Mesenteric fat pad (tissue), 1 donor: ENCODE results near the gene TAGAP. TPM values are rescaled to one million over a fixed set of nuclear protein-coding genes. Genes with fewer than 3 reads are reported as not detected.

Source experiments
- DNase-seq: peaks from one replicate; pipeline ENCODE4 v3.0.0-alpha.2; 2020; ENCODE audit warnings: low spot score
- total RNA-seq: library from RNA; stranded (reverse); fragmentation: NEBNext Ultra II Directional; extraction: Animal tissue kit (Norgen Biotek cat#: 25700); gene quantifications from one replicate; pipeline ENCODE4 v1.2.1, GENCODE V29; 2021
- donor health status: DM: yes; HTN: yes; CAD: no.

Gene TAGAP
- total RNA-seq, 1 donor from 2014 or later = 5.7 TPM

DNA sequence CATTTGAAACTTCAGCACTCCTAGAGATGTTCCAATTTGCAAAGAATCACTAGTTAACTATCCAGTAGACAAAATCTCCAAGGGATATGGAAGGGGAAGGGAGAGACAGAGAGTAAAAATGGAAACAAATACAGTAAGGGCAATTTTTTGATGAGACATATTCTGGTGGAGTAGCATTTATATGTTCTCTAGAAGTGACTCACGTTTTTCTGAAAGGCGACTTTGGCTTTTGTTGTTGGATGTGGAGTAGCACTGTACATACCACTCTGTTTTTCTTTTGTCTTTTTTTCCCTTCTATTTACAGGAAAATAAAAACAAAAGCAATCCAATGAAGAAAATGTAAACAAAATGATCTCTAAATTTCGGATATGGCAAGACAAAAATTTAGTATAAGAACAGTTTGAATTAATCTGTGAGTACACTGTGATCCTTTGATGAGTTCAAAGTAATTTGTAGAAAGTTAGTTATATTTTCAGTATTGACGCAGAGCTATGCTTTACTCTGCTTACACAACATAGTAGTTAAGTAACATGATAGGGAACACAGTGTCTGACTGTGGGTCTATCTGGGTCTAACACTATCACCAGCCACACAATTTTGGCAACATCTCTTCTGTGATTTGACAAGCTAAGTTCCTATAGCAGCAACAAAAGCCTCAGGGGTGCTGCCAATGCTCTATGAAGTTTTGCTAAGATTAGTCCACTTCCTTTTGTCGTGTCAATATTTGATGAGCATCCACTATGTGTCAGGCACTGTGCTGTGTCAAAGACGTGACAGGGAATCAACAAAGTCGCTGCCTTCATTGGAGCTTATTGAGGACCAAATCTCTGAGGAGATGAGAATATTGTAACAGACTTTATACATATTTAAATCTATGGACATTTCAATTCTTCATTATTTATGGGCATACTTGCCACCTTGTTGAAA lies 27.3 kb upstream of the TAGAP start:
- no peak for DNase-seq

DNA sequence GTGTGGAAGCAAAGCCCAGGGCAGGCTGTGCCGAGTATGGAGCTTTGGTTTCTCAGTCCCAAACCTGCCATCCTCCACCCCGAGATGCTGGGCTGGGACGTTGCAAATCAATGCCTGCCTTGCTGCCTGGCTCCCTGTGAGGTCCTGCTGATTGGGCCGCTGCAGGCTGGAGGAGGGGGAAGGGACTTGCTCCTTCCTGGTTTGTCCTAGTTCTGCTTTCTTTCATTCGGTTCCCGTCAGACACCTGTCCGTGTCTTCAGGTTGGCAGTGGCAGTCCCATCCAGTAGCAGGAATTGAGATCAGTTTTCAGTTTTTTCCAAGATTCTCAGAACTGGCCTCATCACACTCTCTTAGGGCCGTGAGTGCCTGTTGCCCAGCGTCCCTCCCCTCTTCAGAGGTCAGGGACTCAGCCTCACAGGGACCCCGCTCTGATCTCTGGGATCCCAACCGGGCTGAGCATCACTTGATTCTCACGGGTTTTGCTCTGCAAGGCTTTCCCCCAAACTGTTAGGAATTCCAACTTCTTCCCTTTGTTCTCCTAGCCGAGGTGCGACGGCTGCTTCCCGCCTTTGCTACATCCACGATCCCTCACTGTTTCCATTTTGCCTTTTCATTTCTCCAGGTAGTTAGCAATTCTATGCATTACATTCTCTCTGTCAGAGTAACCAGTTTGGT lies 24.2 kb upstream of the TAGAP start:
- no peak for DNase-seq

DNA sequence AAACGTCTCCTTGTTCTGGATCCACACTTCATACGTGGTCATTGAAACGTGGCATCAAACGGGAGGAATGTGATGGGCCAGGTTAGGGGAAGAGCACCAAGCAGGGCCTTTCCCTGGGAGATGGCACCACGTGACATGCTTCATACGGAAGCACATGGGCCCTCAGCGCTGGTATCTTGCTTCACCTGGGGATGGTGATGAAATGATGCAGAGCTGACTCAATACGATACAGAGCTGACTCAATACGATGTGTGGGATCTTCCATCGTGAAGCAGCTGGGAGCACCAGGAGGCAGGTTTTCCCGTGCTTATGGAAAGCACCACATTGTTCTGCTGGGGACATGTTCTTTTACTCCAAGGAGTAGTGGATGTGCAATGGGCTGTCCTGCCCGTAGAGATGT lies 22.5 kb upstream of the TAGAP start:
- DNase-seq = no peak

DNA sequence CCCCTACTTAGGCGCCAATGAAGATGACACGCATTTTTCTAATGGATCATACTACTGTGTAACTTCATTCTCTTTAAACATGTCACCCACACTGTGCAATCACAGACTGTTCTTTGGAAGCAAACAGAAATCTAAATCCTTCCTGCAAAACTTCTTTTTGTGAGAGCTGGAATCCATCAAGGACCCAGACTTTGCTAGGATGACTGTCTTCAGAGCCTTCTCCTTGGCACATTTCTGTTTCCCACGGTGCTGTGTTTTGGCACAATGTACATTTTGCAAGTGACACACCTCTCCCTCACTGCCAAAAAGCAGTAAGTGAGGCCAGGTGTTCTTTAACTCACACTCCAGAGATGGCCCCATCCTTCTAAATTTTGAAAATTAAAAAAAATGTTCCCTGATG lies 21.7 kb upstream of the TAGAP start:
- DNase-seq = no peak

DNA sequence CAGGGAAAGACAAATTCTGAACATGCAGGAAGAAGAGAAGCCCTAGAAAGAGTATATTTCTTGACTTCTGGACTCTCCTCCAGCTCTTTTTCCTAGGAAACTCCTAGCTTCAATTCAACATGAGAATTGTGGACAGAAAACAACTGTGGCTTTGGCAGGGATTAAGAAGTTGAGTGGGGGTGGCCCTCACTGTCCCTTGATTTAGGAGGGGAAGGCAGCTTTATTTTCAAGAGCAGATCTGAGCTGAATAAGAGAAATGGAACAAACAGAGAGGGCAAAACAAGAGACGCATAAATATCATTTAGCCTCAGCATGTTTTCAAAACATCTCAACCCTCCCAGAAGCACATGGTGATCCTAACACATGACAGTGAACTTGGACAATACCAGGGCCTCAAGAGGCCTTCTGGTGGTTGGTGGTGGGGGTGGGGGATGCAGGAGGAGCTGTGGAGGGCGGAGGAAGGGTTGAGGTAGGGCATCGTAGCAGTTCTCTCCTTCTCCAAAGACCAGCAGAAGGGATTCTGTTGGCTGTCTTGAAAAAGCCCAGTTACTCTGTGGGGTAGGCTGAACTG lies 21.1 kb upstream of the TAGAP start:
- DNase-seq = no peak

DNA sequence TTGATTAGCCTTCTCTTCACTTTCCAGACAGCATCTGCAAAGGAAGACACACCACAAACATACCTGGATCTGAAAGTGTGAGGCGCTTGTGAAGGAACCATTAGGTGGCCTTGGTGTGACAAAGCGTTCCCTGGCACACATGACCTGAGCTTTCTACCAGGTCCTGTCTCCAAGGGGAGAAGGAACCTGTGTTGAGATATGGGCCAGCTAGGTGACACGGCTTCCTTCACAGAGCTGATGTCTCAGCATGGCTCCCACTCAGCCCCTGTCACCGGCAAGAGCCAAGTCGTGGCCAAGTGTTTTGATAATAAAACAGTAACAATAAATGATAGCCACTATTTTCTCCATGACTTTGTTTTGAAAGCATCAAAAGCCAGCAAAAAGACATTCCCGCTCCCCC lies 20.3 kb upstream of the TAGAP start:
- no peak for DNase-seq

DNA sequence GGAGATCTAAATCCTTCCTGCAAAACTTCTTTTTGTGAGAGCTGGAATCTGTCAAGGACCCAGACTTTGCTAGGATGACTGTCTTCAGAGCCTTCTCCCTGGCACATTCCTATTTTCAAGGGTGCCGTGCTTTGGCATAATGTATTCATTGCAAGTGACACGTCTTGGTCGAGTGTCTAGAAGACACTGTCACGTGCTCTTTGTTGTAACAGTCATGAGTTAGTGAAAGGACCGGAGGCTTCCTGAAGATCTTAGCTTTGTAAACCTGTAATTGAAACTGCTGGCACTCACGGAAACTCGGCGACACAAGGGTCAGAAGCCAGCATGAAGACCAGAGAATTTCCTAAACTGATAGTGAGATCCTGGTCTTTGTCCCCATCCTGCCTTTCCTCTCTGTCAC lies 19.7 kb upstream of the TAGAP start:
- no peak for DNase-seq

DNA sequence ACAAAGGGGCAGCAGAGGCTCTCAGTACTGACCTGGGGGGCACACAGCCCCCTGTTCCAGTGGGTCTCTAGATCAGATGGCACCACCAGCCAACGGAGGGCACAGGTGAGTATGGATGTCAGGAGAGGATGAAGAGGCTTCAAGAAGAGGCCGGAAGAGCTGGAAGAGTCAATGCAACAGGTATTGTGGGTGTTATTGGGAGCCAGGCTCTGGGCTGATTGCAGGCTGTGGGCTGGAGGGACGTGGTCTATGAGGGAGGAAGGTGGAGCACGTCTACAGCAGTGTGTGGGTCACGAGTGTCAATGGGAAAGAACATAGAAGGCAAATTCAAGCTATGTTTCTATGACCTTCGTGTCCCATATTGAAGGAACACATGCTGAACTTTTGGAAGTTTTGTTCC lies 18.8 kb upstream of the TAGAP start:
- no peak for DNase-seq

DNA sequence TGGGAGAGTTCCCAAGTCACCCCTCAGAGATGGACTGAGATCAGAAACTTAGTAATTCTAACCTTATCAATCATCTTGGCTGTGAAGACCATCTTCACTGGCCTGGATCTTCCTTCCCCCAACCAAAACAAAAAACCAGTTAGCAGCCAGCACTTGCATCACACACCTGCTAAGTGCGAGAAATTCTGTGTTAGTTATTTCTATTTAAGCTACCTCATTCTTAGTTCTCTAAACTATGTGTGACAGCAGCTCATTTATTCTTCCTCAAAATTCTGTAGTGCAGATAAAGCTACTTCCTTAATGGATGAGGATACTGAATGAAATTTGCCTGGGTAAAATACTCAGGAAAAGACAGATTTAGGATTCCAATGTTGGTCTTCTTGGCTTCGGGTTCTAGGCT lies 18.2 kb upstream of the TAGAP start:
- no peak for DNase-seq

DNA sequence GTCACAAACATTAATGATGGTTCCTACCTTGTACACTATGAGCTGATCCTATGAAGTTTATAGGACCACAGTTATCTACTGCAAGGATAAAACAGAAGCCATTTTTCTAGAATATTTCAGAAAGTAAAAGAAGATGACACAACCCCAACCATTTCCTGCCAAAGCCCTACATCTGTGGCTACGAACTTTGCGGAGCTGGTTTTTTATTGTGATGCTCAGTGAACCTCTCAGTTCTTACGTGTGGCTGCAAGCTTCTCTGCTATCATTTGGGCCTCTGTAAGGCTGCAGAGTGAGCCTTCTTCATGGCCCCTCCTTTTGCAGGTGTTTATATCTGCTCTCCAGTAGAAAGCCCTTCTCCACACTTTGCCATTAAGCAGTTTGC lies 17.8 kb upstream of the TAGAP start:
- DNase-seq = no peak

DNA sequence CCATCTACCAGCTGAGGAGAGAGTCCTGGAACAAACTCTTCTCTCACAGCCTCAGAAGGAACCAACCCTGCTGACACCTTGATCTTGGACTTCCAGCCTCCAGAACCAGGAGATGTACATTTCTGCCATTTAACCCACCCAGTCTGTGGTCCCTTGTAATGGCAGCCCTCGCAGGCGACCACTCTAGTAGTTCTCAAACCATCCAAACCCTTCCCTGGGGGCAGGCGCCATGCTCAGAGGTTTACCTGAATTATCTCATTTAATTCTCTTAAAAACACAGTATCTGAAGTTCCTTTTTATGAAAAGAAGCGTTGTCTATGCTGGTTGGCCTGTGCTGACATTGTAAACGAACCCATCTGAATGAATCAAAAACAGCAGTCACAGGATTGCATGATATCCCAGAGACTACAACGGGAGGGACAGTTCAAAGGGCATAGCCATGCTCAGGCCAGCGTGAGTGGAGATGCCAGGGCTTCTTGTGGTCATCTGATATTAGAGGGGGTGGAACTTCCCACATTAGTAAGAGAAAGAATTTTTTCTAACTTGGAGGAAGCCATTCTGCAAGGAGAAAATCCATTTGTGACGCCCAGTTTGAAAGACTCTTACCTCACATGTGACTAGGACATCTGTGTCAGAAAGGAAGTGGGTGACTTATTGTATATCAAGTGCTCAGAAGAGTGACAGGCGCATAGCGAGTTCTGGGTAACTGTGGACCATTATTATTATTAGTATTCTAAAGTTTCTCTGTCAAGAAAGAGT lies 17.2 kb upstream of the TAGAP start:
- DNase-seq = no peak

DNA sequence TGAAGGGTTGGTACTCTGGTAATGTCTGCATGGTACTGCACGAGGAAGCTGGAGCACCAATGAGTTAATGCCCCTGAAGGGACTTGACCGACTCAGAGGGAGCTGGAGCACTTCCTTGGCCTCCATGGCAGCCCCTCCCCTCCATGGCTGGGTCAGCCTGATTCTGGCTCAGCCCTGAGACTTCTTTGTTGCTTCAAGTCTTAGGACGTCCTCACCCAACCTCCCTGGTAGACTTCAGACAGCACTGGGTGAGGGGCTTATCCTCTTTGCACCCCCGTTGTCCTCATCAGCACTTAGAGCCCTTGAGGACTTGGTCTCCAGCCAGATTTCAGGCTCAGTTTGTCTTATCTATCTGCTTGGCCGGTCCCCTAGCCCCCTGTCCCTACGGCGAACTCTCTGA lies 16.4 kb upstream of the TAGAP start:
- DNase-seq = no peak

DNA sequence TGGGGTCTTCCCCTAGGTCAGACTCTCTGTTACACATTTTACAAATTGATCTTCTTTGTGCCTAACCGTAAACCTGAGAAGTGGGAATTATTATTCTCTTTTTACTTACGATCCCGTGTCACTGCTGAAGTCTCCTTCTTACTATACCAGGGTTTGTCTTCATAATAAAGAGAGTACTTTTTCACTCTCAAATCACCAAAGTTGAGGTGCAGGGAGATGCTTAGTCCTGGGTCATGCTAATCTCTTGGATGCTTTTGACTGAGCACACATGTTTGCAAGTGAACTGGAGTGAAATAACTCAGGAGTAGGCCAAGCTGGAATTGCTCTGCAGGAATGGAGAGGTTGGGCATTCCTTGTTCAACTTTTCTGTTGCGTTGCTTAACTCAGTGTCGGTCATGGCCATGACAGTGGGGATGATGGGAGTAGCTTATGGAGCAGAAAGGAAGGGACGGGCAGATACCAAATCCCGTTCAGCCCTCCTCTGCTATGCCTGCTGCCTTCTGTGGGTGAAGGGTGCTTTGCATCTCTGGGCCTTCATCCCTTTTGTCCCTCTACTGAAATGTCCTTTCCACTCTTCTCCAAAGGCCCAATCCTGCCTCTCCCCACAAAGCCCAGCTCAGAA lies 15.2 kb upstream of the TAGAP start:
- no peak for DNase-seq

DNA sequence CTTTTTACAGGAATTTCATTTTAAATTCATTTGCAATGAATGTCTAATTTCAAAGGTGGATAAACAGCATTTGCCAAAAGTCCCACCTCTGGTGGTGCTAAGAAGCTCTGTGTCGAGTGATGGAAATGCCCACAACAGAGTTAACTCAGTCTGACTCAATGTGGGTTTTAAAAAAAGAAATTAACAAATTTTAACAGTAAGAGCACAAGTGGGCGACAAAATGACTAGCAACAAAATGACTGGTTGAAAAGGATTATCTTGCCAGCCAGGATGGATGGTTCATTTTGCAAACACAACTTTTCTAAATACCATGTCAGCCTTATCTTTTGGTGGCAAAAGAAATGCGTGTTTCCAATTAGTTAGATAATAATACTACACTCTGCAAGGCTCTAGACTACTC lies 14.3 kb upstream of the TAGAP start:
- DNase-seq = no peak

DNA sequence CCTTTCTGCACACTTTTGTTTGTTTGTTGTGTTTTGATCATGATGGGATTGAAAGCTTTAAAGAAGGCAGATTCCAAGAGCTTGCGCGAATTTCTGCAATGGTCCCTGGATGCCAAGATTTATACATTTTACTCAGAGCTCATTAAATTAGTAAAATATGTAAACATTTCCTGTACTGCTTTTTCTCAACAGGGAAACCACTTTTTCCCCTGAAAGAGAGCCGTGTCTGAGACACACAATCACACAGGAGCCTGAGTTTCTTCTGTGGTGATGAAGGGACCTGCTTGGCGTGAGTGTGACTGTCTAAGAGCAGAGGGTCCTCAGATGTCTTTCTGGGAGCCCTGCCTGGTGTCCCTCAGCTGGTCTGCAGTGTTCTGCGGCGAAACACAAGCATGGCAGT lies 12.1 kb upstream of the TAGAP start:
- DNase-seq = no peak

DNA sequence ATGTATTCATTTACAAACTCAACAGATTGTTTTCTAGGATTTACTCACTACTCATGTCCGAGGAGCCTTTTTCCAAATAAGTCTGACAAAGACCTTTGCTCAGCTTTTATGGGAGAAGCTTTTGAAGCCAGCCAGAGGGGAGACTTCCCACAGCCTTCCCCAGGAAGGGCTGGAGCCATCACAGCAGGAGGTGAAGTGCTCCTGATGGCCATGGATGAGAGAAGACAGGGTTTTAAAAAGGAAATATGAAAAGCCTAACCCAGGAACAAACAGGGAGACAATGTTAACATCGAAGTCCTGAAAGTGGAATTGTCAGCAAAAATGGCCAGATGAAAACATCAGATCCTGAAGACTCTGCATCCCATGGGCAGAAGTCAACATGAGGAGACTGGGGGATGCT lies 11.6 kb upstream of the TAGAP start:
- no peak for DNase-seq

DNA sequence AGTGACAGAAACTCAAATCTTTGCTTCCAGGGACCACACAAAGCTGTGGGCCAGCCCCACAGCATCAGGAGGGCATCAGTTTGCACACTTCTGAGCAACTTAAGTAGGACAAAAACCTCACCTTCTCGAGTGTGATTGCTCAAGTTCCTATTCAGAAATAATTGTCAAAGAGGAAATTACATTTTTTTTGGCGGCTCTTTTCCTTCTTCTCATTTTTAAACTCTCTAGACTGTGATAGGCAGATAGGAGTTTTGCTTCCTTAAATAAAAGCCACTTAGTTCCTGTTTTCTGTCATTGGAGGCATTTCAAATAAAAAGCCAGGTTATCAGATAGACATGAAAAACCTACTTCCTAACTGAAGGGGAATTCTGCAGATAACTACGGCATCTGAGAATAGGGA lies 11.2 kb upstream of the TAGAP start:
- no peak for DNase-seq

DNA sequence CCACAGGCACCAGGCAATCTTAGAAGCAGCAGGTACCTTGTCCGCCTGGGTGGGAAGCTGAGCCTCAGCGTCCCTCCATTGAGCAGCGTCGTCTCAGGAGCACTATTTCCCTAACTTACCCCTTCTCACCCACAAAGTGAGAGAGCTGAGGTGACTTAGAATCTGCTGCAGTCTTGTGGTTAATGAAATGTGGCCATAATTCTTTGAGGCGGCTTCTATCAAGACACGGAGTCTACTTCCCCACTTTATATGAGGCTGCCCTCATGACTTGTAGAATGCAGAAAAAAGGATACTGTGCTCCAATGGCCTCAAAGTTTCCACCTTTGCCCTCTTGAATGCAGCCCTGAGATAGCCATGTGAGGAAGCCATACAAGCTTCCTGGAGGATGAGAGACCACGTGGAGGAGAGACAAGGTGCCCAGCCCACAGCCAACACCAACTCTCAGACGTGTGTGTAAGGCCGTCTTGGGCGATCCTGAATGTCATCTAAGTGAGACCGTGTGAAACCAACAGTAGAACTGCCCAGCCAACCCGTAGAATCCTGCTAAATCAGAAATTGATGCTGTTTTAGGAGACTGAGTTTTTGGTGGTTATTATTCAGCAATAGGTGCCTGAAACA lies 9.1 kb upstream of the TAGAP start:
- no peak for DNase-seq

DNA sequence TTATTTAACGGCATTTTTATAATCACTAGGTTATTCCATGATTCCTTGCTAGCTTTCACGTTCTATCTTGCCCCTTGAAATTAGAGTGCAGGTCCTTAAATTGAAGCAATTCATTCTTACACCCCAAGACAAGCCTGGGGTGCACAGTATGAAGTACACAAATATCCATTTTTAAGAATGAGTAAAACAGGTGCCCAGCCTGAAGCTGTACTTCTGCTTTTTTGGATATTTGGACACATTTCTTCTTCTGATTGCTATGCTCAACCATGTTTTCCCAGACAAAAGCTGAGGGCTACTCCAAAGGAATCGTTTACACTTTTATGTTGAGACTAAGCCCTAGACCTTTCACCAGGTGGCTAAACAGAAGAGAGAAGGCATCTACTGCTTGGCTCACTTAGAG lies 7.9 kb upstream of the TAGAP start:
- no peak for DNase-seq

DNA sequence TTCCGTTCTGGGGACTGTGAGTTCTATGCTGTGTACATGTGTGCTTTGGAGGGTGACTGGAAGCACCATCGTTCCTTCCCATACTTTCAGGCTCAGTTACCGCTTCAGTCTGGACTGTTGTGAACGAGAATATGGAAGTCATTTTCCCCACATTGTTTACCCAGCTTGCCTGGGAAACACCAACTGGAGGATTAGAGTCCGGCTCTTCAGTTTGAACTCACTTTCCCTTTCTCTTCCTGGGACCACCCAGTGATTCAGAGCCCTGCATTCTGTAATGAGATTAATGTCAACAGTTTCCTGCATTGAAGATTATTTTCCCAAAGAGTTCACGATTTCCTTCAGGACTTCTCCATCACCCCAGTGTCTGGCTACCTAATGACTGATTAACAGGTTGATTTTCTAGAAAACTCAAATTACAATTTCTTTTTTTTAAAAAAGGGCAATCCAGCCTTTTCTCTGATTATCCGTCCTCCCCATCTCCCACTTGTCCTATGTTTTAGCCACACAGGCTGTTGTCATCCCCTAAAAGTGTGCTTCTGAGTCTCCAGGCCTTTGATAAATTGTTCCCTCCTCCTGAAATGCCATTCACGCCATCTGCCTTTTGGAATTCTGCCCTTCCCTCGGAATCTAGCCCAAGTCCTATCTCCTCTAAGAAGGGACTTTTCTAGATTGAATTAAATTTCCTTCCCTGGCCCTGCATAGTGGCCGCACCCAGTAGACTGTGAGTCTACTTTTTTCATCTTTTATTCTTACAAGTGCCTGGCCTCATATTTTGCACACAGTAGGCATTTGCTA lies 3.3 kb upstream of the TAGAP start:
- DNase-seq = no peak
